GM06990 (cell line): ENCODE measurements around the gene GALNT18.

ENCODE experiments used
- DNase-seq: peaks from one replicate; pipeline ENCODE4 v3.0.0-alpha.2; 2011; ENCODE audit not compliant: insufficient read length; ENCODE audit errors: extremely low read depth
- H3K27me3 ChIP-seq: replicated peaks from 2 replicates; pipeline ENCODE4 v1.6.0; 2011; ENCODE audit warnings: low read length; ENCODE audit not compliant: control insufficient read depth, insufficient read depth
- H3K36me3 ChIP-seq: 2 replicates; pipeline ENCODE4 v1.5.1; 2011; ENCODE audit warnings: low read length; ENCODE audit not compliant: control insufficient read depth, insufficient read depth
- H3K4me3 ChIP-seq: replicated peaks from 2 replicates; pipeline ENCODE4 v1.5.1; 2011; ENCODE audit warnings: low read depth, mild to moderate bottlenecking, control low read depth, low read length
- TF ChIP-seq, protein P1 (sequence below): IDR thresholded peaks from 2 replicates; pipeline ENCODE4 v1.5.1; 2011; ENCODE audit warnings: low read length, control low read depth, mild to moderate bottlenecking, inconsistent platforms; ENCODE audit not compliant: insufficient read depth, poor library complexity, severe bottlenecking

Gene GALNT18

GRCh38 chr11:11415901-11416300 lies 205.9 kb downstream of the GALNT18 start:
- Histone ChIP-seq H3K4me3 (no peak overlapping the region), H3K27me3 (no peaks in the 10 kb centered on the region), H3K36me3 (no peaks in the 10 kb centered on the region)
- no peak for DNase-seq
- TF ChIP-seq, protein P1, sequence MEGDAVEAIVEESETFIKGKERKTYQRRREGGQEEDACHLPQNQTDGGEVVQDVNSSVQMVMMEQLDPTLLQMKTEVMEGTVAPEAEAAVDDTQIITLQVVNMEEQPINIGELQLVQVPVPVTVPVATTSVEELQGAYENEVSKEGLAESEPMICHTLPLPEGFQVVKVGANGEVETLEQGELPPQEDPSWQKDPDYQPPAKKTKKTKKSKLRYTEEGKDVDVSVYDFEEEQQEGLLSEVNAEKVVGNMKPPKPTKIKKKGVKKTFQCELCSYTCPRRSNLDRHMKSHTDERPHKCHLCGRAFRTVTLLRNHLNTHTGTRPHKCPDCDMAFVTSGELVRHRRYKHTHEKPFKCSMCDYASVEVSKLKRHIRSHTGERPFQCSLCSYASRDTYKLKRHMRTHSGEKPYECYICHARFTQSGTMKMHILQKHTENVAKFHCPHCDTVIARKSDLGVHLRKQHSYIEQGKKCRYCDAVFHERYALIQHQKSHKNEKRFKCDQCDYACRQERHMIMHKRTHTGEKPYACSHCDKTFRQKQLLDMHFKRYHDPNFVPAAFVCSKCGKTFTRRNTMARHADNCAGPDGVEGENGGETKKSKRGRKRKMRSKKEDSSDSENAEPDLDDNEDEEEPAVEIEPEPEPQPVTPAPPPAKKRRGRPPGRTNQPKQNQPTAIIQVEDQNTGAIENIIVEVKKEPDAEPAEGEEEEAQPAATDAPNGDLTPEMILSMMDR = no peak

GRCh38 chr11:11414996-11415395 lies 206.8 kb downstream of the GALNT18 start:
- no peak for DNase-seq
- H3K36me3 ChIP-seq = no peaks in the 10 kb centered on the region
- H3K4me3 ChIP-seq = no peak overlapping the region
- no peaks in the 10 kb centered on the region for H3K27me3 ChIP-seq
- TF ChIP-seq, protein P1 = no peak

DNA sequence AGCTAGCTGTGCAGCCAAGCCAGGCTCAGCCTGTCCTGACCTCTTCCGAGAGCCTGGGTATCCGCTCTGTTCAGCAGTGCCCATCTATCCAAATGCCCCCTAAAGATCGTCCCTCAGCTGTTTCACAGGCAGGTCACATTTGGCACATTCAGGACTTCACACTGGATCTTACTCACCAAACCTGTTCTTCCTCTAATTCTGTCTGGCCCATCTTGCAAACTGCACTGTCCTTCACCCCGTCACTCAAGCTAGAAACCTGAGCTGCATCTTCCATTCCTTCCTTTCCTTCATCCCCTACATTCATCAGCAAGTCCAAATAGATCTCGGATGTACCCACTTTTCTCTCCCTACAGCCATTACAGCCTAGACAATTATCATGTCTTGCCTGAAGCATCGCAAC lies 208.0 kb downstream of the GALNT18 start:
- TF ChIP-seq, protein P1 = no peak
- H3K27me3 ChIP-seq = no peaks in the 10 kb centered on the region
- DNase-seq = no peak
- no peak overlapping the region for H3K4me3 ChIP-seq
- no peaks in the 10 kb centered on the region for H3K36me3 ChIP-seq

- no peak for DNase-seq
- H3K36me3 ChIP-seq = no peaks in the 10 kb centered on the region
- H3K4me3 ChIP-seq = no peak overlapping the region
- no peaks in the 10 kb centered on the region for H3K27me3 ChIP-seq
- TF ChIP-seq, protein P1 = no peak
Observed at GRCh38 chr11:11411401-11411985, 210.3 kb downstream of the GALNT18 start.

- TF ChIP-seq, protein P1 = no peak
- no peaks in the 10 kb centered on the region for H3K36me3 ChIP-seq
- no peak overlapping the region for H3K4me3 ChIP-seq
- DNase-seq = no peak
- H3K27me3 ChIP-seq = no peaks in the 10 kb centered on the region
Observed at GRCh38 chr11:11409901-11410300, 211.9 kb downstream of the GALNT18 start.

DNA sequence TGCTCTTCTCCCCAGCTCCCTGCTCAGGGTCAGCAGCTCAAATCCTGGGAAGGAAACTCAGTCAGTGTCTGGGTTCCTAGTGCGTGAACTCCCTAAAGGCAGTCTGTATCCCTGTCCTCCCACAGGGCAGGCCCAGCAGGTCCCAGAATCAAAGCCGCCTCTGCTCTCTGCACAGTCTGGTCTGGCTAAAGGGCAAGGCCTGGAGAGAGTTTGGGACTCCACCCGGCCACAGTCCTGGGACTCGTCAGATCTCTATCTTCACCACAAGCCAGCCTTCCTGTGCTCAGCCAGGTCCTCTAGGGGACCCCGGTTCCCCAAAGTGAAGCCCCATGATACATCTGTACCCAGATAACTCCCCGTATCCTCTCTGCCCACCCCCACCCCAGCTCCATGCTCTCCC lies 212.6 kb downstream of the GALNT18 start:
- no peak overlapping the region for H3K4me3 ChIP-seq
- TF ChIP-seq, protein P1 = no peak
- H3K36me3 ChIP-seq = no peaks in the 10 kb centered on the region
- H3K27me3 ChIP-seq = no peaks in the 10 kb centered on the region
- no peak for DNase-seq
